ENCODE results near the gene BDKRB1.
"Not testable (repeated sequence)": the region's sequence is repeated elsewhere in the genome, so short reads cannot be mapped to it uniquely, and the experiment has no call there.

BDKRB1 gene

DNA sequence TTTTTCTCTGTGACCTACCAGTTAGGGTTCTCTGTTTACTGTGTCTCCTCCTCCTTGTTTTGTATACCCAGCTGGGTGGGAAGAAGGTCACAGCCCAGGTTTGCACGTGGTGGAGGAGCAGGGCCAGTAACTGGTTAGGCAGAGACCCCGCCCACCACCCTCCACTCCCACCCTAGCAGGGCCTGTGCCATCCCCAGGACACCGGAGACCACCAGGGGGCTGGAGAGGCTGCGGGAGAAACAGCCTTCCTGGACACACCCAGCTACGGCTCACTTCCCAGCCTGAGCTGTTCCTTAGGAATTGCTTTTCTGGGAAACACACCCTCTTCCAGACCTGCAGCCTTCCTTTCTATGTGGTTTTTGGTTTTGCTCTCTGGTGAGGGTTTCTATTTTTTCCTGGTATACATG lies 30.3 kb upstream of the BDKRB1 start:
- Mint-ChIP-seq H3K4me1 (no peaks in the 10 kb centered on the region), H3K27me3 (peaks cover 2% of the 10 kb centered on the region), H3K9me3 (peaks cover 5% of the 10 kb centered on the region), H3K36me3 (no peaks in the 10 kb centered on the region), H3K4me3 (no peak overlapping the region), H3K27ac (no peak overlapping the region)

DNA sequence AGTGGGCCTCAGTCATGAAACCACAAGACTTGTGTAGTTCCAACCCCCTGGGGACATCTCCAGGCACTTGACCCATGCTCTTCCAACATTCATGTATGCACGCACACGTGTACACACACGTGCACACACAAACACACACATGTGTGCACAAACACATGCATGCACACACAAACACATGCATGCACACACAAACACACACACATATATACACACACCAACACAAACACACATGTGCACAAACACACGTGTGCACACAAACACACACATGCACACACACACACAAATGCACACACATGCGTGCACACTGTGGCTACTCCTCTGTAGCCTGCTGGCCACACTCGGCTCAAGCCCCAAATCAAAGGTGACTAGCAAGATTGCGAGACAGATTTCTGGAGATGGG lies 28.6 kb upstream of the BDKRB1 start:
- H3K36me3 Mint-ChIP-seq: no peaks in the 10 kb centered on the region
- no peak overlapping the region for H3K4me3 Mint-ChIP-seq
- no peaks in the 10 kb centered on the region for H3K4me1 Mint-ChIP-seq
- H3K9me3 Mint-ChIP-seq: peaks cover 5% of the 10 kb centered on the region
- no peaks in the 10 kb centered on the region for H3K27me3 Mint-ChIP-seq
- H3K27ac Mint-ChIP-seq: no peak overlapping the region

DNA sequence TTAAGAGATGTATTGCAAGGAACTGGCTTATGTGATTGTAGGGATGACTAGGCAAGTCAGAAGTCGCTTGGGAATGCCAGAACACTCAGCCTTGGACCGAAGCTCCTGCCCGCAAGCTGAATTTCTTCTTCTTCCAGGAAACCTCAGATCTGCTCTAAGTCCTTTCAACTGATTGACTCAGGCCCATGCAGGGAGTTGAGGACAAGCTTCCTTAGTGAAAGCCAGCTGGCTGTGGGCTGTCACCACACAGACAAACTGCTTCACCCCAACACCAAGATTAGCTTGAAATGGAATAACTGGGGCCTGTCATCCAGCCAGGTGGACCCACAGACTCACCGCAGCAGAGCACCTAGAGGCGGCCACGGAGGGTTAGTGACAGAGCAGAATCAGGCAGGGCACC lies 26.7 kb upstream of the BDKRB1 start:
- Mint-ChIP-seq H3K27me3 (no peaks in the 10 kb centered on the region), H3K4me3 (no peak overlapping the region), H3K4me1 (no peaks in the 10 kb centered on the region), H3K9me3 (peaks cover 5% of the 10 kb centered on the region), H3K36me3 (no peaks in the 10 kb centered on the region), H3K27ac (no peak overlapping the region)

DNA sequence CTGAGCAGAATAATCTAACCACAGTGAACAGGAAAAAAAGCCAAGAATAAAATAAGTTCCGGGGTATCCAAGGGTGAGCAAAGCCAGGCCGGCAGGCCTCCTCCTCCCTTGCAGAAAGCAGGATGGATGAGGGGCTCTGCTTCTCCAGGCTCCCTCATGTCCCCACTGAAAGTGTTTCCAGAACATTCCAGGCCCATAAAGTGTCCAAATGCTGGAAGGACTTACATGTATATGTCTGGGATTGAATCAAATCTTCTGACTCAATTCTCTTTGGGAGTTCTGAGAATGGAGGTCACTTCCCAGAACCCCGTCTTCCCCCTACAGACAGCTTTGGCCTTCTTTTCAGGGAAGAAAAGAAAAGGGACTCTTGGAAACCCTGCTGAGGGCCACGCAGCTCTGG lies 25.0 kb upstream of the BDKRB1 start:
- no peaks in the 10 kb centered on the region for H3K4me1 Mint-ChIP-seq
- H3K4me3 Mint-ChIP-seq: no peak overlapping the region
- H3K27me3 Mint-ChIP-seq: no peaks in the 10 kb centered on the region
- peaks cover 5% of the 10 kb centered on the region for H3K9me3 Mint-ChIP-seq
- no peak overlapping the region for H3K27ac Mint-ChIP-seq
- H3K36me3 Mint-ChIP-seq: no peaks in the 10 kb centered on the region

DNA sequence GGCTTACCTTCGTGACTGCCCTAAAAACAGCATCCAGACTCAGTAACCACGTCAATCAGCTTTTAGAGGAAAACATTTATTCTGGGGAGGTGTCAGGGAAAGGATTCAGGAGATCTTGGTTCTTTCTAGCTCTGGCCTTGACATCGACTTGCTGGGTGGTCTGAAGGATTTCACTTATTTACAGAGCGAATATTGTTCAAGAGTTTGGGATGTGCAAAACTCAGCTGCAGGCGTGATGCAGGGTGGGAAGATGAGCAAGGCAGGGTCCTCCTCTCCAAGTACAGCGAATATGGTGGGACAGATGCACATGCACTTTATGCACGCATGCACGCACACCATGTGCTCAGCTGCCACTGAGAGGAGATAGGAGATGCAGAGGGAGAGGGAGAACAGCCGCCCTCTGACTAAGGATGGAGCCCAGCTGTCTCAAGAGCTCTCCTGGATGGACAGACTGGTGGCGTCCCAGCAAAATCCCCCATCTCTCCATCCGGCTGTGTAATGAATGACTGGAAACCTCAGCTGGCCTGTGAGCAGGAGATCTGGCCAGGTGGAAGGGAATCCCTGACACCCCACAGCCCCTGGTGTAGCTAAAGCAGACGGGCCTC lies 24.4 kb upstream of the BDKRB1 start:
- Mint-ChIP-seq H3K36me3 (no peaks in the 10 kb centered on the region), H3K27ac (no peak overlapping the region), H3K4me1 (no peaks in the 10 kb centered on the region), H3K9me3 (peaks cover 5% of the 10 kb centered on the region), H3K27me3 (no peaks in the 10 kb centered on the region), H3K4me3 (no peak overlapping the region)

DNA sequence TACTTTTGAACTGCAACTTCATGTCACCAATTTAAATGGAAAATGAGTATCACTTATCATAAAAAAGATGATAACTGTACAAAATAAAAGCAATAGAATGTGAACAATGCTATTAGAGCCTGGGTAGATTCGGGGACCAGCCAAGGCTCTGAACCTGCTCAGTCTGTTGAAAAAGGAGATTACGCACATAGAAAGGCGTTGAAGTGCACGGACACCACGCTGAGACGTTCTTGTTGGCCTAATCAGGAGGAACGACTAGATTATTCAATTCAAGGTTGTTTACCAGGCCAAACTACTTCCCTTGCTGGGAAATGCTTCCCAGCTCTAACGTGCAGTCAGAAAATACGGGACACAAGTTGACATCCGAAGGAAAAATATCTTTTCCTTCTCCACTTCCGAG lies 23.5 kb upstream of the BDKRB1 start:
- H3K9me3 Mint-ChIP-seq: peaks cover 5% of the 10 kb centered on the region
- no peak overlapping the region for H3K4me3 Mint-ChIP-seq
- H3K4me1 Mint-ChIP-seq: no peaks in the 10 kb centered on the region
- H3K27me3 Mint-ChIP-seq: no peaks in the 10 kb centered on the region
- no peak overlapping the region for H3K27ac Mint-ChIP-seq
- H3K36me3 Mint-ChIP-seq: no peaks in the 10 kb centered on the region

DNA sequence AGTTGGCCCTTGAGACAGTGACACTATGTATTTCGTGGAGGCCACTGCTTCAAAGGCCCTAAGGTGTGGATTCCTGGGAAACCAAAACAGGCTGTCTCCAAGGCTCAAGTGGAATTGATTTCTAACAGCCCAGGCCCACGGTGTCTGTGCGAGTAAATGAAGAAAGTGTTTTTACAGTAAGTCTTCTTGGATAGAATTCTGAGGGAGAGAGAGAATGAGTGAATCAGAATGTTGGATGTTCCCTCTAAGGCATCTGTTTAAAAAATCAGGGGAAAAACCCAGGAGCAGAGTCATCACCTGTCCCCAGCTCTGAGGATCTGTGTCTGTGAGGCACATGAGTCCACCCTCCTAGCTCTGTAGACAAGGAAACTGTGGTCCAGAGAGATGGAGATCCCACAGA lies 22.3 kb upstream of the BDKRB1 start:
- Mint-ChIP-seq H3K9me3 (no peaks in the 10 kb centered on the region), H3K27me3 (no peaks in the 10 kb centered on the region), H3K36me3 (no peaks in the 10 kb centered on the region), H3K4me3 (no peak overlapping the region), H3K27ac (no peak overlapping the region), H3K4me1 (no peaks in the 10 kb centered on the region)

DNA sequence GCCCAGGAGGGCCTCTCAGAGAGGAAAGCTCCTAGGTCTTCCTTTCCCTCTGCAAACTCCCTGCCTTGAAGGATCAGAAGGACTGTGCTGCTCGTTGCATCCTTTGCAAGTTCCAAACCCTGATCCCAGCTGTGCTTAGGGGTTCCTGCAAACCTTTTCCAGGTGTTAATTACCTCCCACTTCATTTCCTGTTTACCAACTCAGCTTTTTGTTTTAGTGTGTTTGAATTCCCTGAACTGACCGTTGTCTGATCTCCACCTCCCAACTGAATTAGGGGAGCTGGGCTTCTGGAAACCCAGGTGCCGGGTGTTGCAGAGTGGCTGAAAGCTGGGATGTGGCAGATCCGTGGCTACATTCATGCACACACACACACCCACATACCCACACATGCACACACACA lies 20.6 kb upstream of the BDKRB1 start:
- H3K27me3 Mint-ChIP-seq: no peaks in the 10 kb centered on the region
- no peaks in the 10 kb centered on the region for H3K36me3 Mint-ChIP-seq
- no peak overlapping the region for H3K27ac Mint-ChIP-seq
- H3K4me1 Mint-ChIP-seq: no peaks in the 10 kb centered on the region
- H3K9me3 Mint-ChIP-seq: no peaks in the 10 kb centered on the region
- H3K4me3 Mint-ChIP-seq: no peak overlapping the region

DNA sequence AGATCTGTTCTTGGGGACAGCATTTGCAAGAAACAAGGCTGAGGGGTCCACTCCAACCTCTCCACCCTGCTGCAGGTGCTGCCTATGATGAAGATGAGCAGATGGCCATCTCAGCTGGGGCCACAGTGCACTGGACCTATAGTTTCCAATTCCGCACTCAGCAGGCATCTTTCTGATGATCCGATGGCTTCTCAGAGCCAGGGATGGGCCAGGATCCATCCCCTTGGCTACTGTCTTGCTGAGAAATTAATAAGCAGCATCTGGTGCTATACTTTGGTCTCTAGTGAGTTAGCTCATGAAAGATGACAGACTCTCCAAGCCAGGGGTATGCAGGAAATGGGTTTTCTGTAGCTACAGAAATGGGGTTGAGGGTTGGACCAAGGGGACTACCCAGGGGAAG lies 18.4 kb upstream of the BDKRB1 start:
- H3K27ac Mint-ChIP-seq: no peak overlapping the region
- no peak overlapping the region for H3K4me3 Mint-ChIP-seq
- no peaks in the 10 kb centered on the region for H3K4me1 Mint-ChIP-seq
- H3K27me3 Mint-ChIP-seq: no peaks in the 10 kb centered on the region
- no peaks in the 10 kb centered on the region for H3K9me3 Mint-ChIP-seq
- no peaks in the 10 kb centered on the region for H3K36me3 Mint-ChIP-seq

DNA sequence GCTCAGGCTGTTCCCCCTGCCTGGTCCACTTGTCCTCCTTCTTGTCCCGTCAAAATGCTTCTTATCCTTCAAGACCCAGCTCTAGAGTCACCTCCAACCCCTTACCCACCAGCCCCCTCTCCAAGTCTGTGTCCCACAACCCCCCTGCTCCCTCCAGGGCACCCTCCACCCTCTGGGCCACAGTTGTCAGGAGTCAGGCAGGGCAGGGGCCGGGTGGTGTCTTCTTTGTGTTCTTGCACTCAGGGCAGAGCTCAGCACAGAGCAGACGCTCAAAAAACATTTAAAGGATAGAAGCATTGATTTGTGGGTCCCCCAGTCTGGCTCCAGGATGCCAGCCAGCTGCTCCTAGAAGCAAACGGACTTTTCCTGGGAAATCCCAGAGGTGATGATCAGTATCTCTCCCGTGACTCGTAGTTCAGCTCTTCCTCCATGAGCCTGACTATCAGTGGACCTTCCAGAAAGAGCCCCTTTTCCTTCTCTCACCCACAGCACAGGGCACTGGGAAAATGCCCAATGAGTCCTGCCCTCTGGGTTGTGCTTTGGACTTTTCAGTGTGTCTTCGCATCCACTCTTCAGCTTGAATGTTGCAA lies 17.2 kb upstream of the BDKRB1 start:
- Mint-ChIP-seq H3K4me1 (no peaks in the 10 kb centered on the region), H3K27ac (no peak overlapping the region), H3K27me3 (no peaks in the 10 kb centered on the region), H3K9me3 (no peaks in the 10 kb centered on the region), H3K4me3 (no peak overlapping the region), H3K36me3 (no peaks in the 10 kb centered on the region)

DNA sequence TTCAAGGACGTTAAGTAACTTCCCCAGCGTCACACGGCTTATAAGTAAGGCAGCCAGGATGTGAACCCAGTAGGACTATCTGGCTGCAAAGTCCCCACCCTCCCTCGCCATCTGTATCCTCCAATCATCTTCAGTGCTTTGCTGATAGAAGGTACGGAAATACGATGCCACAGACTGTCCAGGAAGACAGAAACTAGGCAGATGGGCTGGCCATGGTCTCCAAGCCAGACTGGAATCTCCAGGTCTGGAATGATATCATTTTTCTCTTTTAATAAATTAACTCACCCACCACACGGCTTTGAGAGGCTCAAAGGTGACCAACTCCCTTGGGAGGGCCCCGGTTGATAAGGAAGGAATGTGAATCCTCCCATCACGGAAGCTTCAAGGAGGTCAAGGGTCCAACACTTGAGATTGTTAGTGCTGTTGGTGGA lies 16.3 kb upstream of the BDKRB1 start:
- no peaks in the 10 kb centered on the region for H3K9me3 Mint-ChIP-seq
- no peak overlapping the region for H3K4me3 Mint-ChIP-seq
- H3K27me3 Mint-ChIP-seq: no peaks in the 10 kb centered on the region
- no peaks in the 10 kb centered on the region for H3K36me3 Mint-ChIP-seq
- no peak overlapping the region for H3K27ac Mint-ChIP-seq
- no peaks in the 10 kb centered on the region for H3K4me1 Mint-ChIP-seq

DNA sequence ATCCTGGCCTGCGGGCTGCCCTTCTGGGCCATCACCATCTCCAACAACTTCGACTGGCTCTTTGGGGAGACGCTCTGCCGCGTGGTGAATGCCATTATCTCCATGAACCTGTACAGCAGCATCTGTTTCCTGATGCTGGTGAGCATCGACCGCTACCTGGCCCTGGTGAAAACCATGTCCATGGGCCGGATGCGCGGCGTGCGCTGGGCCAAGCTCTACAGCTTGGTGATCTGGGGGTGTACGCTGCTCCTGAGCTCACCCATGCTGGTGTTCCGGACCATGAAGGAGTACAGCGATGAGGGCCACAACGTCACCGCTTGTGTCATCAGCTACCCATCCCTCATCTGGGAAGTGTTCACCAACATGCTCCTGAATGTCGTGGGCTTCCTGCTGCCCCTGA lies 15.4 kb upstream of the BDKRB1 start:
- H3K27me3 Mint-ChIP-seq: no peaks in the 10 kb centered on the region
- no peaks in the 10 kb centered on the region for H3K9me3 Mint-ChIP-seq
- H3K36me3 Mint-ChIP-seq: no peaks in the 10 kb centered on the region
- H3K4me1 Mint-ChIP-seq: no peaks in the 10 kb centered on the region
- H3K4me3 Mint-ChIP-seq: no peak overlapping the region
- no peak overlapping the region for H3K27ac Mint-ChIP-seq

DNA sequence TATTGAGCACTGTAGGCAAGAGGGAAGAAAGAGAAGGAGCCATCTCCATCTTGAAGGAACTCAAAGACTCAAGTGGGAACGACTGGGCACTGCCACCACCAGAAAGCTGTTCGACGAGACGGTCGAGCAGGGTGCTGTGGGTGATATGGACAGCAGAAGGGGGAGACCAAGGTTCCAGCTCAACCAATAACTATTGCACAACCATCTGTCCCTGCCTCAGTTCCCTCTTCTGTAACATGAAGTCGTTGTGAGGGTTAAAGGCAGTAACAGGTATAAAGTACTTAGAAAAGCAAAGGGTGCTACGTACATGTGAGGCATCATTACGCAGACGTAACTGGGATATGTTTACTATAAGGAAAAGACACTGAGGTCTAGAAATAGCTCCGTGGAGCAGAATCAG lies 13.9 kb upstream of the BDKRB1 start:
- Mint-ChIP-seq H3K27me3 (no peaks in the 10 kb centered on the region), H3K4me3 (no peak overlapping the region), H3K4me1 (no peaks in the 10 kb centered on the region), H3K27ac (no peak overlapping the region), H3K36me3 (no peaks in the 10 kb centered on the region), H3K9me3 (no peaks in the 10 kb centered on the region)

DNA sequence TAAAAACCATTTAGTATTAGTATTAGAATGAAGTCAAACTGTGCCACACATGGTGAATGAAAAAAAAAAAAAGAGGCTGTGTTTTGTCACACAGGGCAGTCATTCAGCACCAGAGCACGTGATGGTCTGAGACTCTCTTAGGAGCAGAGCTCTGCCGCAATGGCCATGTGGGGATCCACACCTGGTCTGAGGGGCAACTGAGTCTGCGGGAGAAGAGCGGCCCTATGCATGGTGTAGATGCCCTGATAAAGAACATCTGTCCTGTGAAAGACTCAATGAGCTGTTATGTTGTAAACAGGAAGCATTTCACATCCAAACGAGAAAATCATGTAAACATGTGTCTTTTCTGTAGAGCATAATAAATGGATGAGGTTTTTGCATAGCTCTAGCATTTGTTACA lies 12.2 kb upstream of the BDKRB1 start:
- Mint-ChIP-seq H3K27me3 (no peaks in the 10 kb centered on the region), H3K4me1 (no peaks in the 10 kb centered on the region), H3K27ac (no peak overlapping the region), H3K36me3 (no peaks in the 10 kb centered on the region), H3K9me3 (no peaks in the 10 kb centered on the region), H3K4me3 (no peak overlapping the region)

DNA sequence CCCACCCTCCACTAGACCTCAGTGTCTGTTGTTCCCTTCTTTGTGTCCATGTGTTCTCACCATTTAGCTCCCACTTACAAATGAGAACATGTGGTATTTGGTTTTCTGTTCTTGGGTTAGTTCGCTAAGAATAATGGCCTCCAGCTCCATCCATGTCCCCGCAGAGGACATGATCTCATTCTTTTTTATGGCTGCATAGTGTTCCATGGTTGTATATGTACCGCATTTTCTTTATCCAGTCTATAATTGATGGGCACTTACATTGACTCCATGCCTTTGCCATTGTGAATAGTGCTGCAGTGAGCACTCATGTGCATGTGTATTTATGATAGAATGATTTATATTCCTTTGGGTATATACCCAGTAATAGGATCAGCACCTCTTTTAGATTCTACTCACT lies 10.9 kb upstream of the BDKRB1 start:
- not testable (repeated sequence) for H3K27me3 Mint-ChIP-seq, H3K27ac Mint-ChIP-seq, H3K4me3 Mint-ChIP-seq, H3K9me3 Mint-ChIP-seq, H3K36me3 Mint-ChIP-seq, H3K4me1 Mint-ChIP-seq

DNA sequence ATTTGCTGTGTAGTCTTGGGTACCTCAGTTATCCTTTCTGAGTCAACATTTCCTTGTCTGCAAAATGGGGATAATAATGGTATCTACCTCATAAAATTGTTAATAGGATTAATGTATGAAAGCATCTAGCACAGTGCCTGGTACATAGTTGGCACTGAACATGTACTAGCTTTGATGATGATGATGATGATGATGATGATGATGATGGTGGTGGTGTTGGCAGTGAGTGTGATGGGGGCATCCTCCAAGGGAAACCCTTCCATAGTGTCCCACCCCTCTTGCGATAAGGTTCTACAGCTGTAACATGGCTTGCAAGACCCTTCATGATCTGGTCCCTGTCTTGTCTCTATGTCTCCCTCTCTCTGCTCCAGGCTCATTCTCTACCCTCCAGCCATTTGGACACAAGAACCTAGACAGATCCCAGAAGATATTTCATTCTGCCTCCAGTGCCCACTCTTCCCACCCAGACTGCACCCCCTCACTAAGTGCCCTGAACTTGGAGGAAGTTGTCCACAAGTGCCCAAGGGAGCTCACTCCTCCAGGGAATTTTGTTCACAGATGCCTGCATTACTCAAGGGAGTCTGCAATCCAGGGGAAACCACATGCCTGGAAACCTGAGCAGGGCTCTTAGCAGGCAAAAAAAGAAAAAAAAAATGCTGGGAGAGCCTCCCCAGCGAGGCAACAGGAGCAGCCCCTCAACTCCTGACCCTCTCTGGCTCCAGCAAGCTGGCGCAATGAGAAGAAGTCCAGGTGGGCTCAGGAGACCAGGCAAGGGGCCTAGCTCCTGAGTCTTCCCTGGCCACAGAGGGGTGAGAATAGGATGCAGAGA lies 10.1 kb upstream of the BDKRB1 start:
- Mint-ChIP-seq H3K4me1 (no peaks in the 10 kb centered on the region), H3K36me3 (no peaks in the 10 kb centered on the region), H3K4me3 (no peak overlapping the region), H3K27ac (no peak overlapping the region), H3K9me3 (no peaks in the 10 kb centered on the region), H3K27me3 (no peaks in the 10 kb centered on the region)

DNA sequence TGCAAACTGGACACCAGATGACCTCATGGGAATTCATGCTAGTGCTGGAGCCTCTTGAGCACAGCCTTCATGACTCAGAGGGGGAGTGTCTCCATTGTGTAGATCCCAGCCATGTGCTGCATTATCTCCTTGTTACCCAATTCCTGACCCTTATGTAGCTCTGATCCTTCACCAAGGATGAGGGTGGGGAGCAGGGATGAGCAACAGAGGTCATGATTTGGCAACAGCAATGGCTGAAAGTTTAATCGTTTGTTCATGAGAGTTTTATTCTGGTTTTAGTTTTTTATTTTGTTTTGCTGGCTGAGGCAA lies 9.5 kb upstream of the BDKRB1 start:
- no peaks in the 10 kb centered on the region for H3K4me1 Mint-ChIP-seq
- H3K27ac Mint-ChIP-seq: no peak overlapping the region
- no peaks in the 10 kb centered on the region for H3K9me3 Mint-ChIP-seq
- no peak overlapping the region for H3K4me3 Mint-ChIP-seq
- no peaks in the 10 kb centered on the region for H3K36me3 Mint-ChIP-seq
- no peaks in the 10 kb centered on the region for H3K27me3 Mint-ChIP-seq

All from activated naive CD4-positive, alpha-beta T cell treated with anti-CD3 and anti-CD28 coated beads, Interleukin-2, amount 50 U/mL, for 24 hours (primary cell).